Measurements from ENCODE around the gene RBM45. TPM values are rescaled to one million over a fixed set of nuclear protein-coding genes. Genes with fewer than 3 reads are reported as not detected.

The RBM45 gene
- total RNA-seq, 3 donors from 2014 or later = 12.8 to 18.1 (median 15.4) TPM

DNA sequence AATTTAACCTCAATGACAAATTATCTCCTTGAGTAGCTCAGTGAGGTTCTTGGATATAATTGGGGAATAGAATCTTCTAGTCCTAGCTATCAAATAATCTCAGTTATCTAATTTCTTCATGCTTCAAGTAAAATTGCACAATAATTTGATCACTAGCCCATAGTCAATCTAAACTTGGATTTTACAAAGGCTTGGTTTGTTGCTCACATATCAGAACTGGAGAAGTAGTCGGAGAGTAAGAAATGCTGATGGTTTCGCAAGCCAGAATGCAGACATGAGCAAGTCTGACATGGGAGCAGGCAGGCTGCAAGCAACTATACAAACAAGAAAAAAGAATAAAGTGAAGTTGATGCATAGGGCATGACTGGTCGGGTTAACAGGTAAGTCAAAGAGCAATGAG is 28.0 kb upstream of the RBM45 start:
- no peak overlapping the region for H3K4me3 ChIP-seq
- H3K36me3 ChIP-seq = no peaks in the 10 kb centered on the region
- H3K27ac ChIP-seq = no peak overlapping the region
- no peak for DNase-seq (ENCODE audit: low spot score in 2 of 2)
- H3K9me3 ChIP-seq = no peaks in the 10 kb centered on the region
- no peak for TF ChIP-seq POLR2A (IDR thresholded peaks at IDR 0.05)
- TF ChIP-seq CTCF (IDR thresholded peaks at IDR 0.05) = no peak
- no peak for TF ChIP-seq POLR2AphosphoS5 (IDR thresholded peaks at IDR 0.05)
- no peaks in the 10 kb centered on the region for H3K27me3 ChIP-seq
- H3K4me1 ChIP-seq = no peaks in the 10 kb centered on the region
- intact Hi-C loops (cut with DNase I; ENCODE audit: low total_unique reads) = no loop called here

- Histone ChIP-seq H3K4me1 (no peaks in the 10 kb centered on the region), H3K27ac (no peak overlapping the region), H3K36me3 (no peaks in the 10 kb centered on the region), H3K27me3 (no peaks in the 10 kb centered on the region), H3K9me3 (no peaks in the 10 kb centered on the region), H3K4me3 (no peak overlapping the region)
- TF ChIP-seq CTCF (IDR thresholded peaks at IDR 0.05) = no peak
- TF ChIP-seq POLR2A (IDR thresholded peaks at IDR 0.05) = no peak
- TF ChIP-seq POLR2AphosphoS5 (IDR thresholded peaks at IDR 0.05) = no peak
- DNase-seq (ENCODE audit: low spot score in 2 of 2) = no peak
- intact Hi-C loops (cut with DNase I; ENCODE audit: low total_unique reads) = no loop called here
These were observed 23.4 kb upstream of the RBM45 start for GRCh38 chr2:178088774-178089270.

DNA sequence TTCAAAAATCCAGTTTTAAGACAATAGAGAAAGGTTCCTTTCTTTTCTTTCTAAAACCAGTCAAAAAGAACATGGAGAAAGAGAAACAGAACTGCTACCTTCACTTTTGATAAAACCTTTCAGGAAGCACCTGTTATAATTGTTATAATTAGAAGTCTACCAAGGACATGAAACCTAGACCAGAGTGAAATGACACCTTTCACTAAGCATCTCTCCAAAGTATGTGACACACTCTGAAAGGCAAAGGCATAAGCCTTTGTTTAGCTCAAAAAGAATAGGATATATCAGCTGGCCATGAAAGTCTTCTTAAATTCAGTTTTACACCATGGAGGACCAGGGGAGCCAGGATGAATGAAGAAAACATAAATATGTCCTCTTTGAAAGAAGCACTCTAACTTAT is 18.8 kb upstream of the RBM45 start:
- Histone ChIP-seq H3K27me3 (no peaks in the 10 kb centered on the region), H3K4me1 (no peaks in the 10 kb centered on the region), H3K9me3 (no peaks in the 10 kb centered on the region), H3K27ac (no peak overlapping the region), H3K4me3 (no peak overlapping the region), H3K36me3 (no peaks in the 10 kb centered on the region)
- no peak for TF ChIP-seq CTCF (IDR thresholded peaks at IDR 0.05)
- no peak for TF ChIP-seq POLR2A (IDR thresholded peaks at IDR 0.05)
- no peak for TF ChIP-seq POLR2AphosphoS5 (IDR thresholded peaks at IDR 0.05)
- no peak for DNase-seq (ENCODE audit: low spot score in 2 of 2)
- intact Hi-C loops (cut with DNase I; ENCODE audit: low total_unique reads) = no loop called here

- Histone ChIP-seq H3K4me3 (no peak overlapping the region), H3K4me1 (no peaks in the 10 kb centered on the region), H3K27me3 (no peaks in the 10 kb centered on the region), H3K36me3 (no peaks in the 10 kb centered on the region), H3K27ac (no peak overlapping the region), H3K9me3 (no peaks in the 10 kb centered on the region)
- no peak for DNase-seq (ENCODE audit: low spot score in 2 of 2)
- TF ChIP-seq POLR2A (IDR thresholded peaks at IDR 0.05) (no peak), POLR2AphosphoS5 (IDR thresholded peaks at IDR 0.05) (no peak), CTCF (IDR thresholded peaks at IDR 0.05) (no peak)
- intact Hi-C loops (cut with DNase I; ENCODE audit: low total_unique reads) = no loop called here
These were observed 10.7 kb upstream of the RBM45 start for GRCh38 chr2:178101321-178102079.

GRCh38 chr2:178105566-178105965 is 6.7 kb upstream of the RBM45 start:
- Histone ChIP-seq H3K27me3 (no peaks in the 10 kb centered on the region), H3K9me3 (no peaks in the 10 kb centered on the region), H3K4me1 (no peaks in the 10 kb centered on the region), H3K4me3 (no peak overlapping the region), H3K36me3 (no peaks in the 10 kb centered on the region), H3K27ac (peak overlapping the region; percentile 17 to 48)
- DNase-seq (ENCODE audit: low spot score in 2 of 2) = no peak
- intact Hi-C loops (cut with DNase I; ENCODE audit: low total_unique reads) = no loop called here
- TF ChIP-seq POLR2A (IDR thresholded peaks at IDR 0.05) = no peak
- no peak for TF ChIP-seq CTCF (IDR thresholded peaks at IDR 0.05)
- TF ChIP-seq POLR2AphosphoS5 (IDR thresholded peaks at IDR 0.05) = no peak

Data from breast epithelium (tissue), 4 donors.